Keratinocyte (primary cell): ENCODE measurements around the gene RIMS4. TPM values are rescaled to one million over a fixed set of nuclear protein-coding genes. Genes with fewer than 3 reads are reported as not detected.

ENCODE experiments used
- DNase-seq: peaks from one replicate; pipeline ENCODE4 v3.0.0-alpha.2; 2011; ENCODE audit warnings: low read depth, missing footprints, low spot score
- FAIRE-seq: peaks from 2 replicates; lab custom pipeline; 2011; peaks lifted over from hg19 to GRCh38; lab: Jason Lieb, UNC
- H2AFZ ChIP-seq: 2 replicates; pipeline ENCODE4 v1.6.0; 2012; ENCODE audit warnings: low read length, control low read depth, inconsistent platforms; ENCODE audit not compliant: control insufficient read depth
- H3K27ac ChIP-seq: 2 replicates; pipeline ENCODE4 v1.5.1; 2011; ENCODE audit warnings: low read length; ENCODE audit not compliant: control insufficient read depth, insufficient read depth
- H3K27me3 ChIP-seq: 3 replicates; pipeline ENCODE4 v1.6.0; 2011; ENCODE audit warnings: low read length; ENCODE audit not compliant: control insufficient read depth, insufficient read depth; ENCODE audit errors: extremely low read depth
- H3K36me3 ChIP-seq, 2 experiments: 2 replicates in 1 of 2; 3 replicates in 1 of 2; pipeline ENCODE4 v1.5.1; 2011; ENCODE audit warnings: low read length in 2 of 2, mild to moderate bottlenecking in 1 of 2; ENCODE audit not compliant: control insufficient read depth in 2 of 2, insufficient read depth in 2 of 2; ENCODE audit errors: extremely low read depth in 1 of 2
- H3K4me1 ChIP-seq: 3 replicates; pipeline ENCODE4 v1.5.1; 2011; ENCODE audit warnings: low read length; ENCODE audit not compliant: control insufficient read depth, insufficient read depth; ENCODE audit errors: extremely low read depth
- H3K4me2 ChIP-seq: 3 replicates; pipeline ENCODE4 v1.6.0; 2011; ENCODE audit warnings: low read depth, low read length; ENCODE audit not compliant: control insufficient read depth, insufficient read depth; ENCODE audit errors: extremely low read depth
- H3K4me3 ChIP-seq, 3 experiments: fragments of 200-600 bp in 1 of 3; sonication (generic) in 1 of 3; 2 replicates in 2 of 3; 3 replicates in 1 of 3; pipeline ENCODE4 v1.5.1; 2011 to 2016; ENCODE audit warnings: low read length in 3 of 3, mild to moderate bottlenecking in 3 of 3, control low read depth in 2 of 3, inconsistent platforms in 1 of 3, low read depth in 1 of 3, mixed read lengths in 1 of 3, mixed run types in 1 of 3, moderate library complexity in 1 of 3; ENCODE audit not compliant: control insufficient read depth in 2 of 3, insufficient read depth in 2 of 3; ENCODE audit errors: extremely low read depth in 1 of 3
- H3K79me2 ChIP-seq: 2 replicates; pipeline ENCODE4 v1.6.0; 2012; ENCODE audit warnings: low read length; ENCODE audit not compliant: control insufficient read depth, insufficient read depth
- H3K9ac ChIP-seq: 3 replicates; pipeline ENCODE4 v1.6.0; 2011; ENCODE audit warnings: low read length; ENCODE audit not compliant: control insufficient read depth, insufficient read depth; ENCODE audit errors: extremely low read depth
- H3K9me1 ChIP-seq: 3 replicates; pipeline ENCODE4 v1.6.0; 2011; ENCODE audit warnings: low read length; ENCODE audit not compliant: control insufficient read depth, insufficient read depth; ENCODE audit errors: extremely low read depth
- H3K9me3 ChIP-seq: 2 replicates; pipeline ENCODE4 v1.5.1; 2012; ENCODE audit warnings: low read depth, low read length; ENCODE audit not compliant: control insufficient read depth
- H4K20me1 ChIP-seq: 3 replicates; pipeline ENCODE4 v1.6.0; 2011; ENCODE audit warnings: low read length; ENCODE audit not compliant: control insufficient read depth, insufficient read depth; ENCODE audit errors: extremely low read depth
- CTCF ChIP-seq, 3 experiments: IDR thresholded peaks in 1 of 3; conservative IDR thresholded peaks in 1 of 3; optimal IDR thresholded peaks in 1 of 3; 2 replicates in 2 of 3; 3 replicates in 1 of 3; pipeline versions ENCODE3 to v1.5.1; 2011; ENCODE audit warnings: low read length in 3 of 3, mild to moderate bottlenecking in 3 of 3, moderate library complexity in 2 of 3, control low read depth in 1 of 3, inconsistent platforms in 1 of 3; ENCODE audit not compliant: insufficient read depth in 2 of 3; ENCODE audit errors: extremely low read depth in 1 of 3
- EZH2 ChIP-seq: IDR thresholded peaks from one replicate; pipeline ENCODE4 v1.6.1; 2012; ENCODE audit warnings: inconsistent platforms, mild to moderate bottlenecking, low read length, moderate library complexity
- dilution Hi-C: fragments of 300-500 bp; cut with MboI; formaldehyde crosslinking; loops from one replicate; pipeline ENCODE4 v1.7.0; 2020; ENCODE audit warnings: low sequenced_read_pairs; ENCODE audit not compliant: extremely low pct_ligation_motif_present
- polyA plus RNA-seq, 5 experiments: library from polyadenylated mRNA; depleted of rRNA in 3 of 5; stranded (reverse) in 3 of 5; stranded (forward) in 1 of 5; unstranded in 1 of 5; fragments of >200 nt; gene quantifications; 1 replicate in 1 of 5; 2 replicates in 3 of 5; 3 replicates in 1 of 5; pipeline versions ENCODE4 v1.2.1 to v1.2.3, GENCODE V29; 2011 to 2012; ENCODE audit warnings: missing spikeins in 2 of 5, low read depth in 1 of 5, low replicate concordance in 1 of 5

Gene RIMS4
- polyA plus RNA-seq, 1 donor (not counting 4 experiments of a cell fraction or from before 2014, with no cell fraction given), result not detected

DNA sequence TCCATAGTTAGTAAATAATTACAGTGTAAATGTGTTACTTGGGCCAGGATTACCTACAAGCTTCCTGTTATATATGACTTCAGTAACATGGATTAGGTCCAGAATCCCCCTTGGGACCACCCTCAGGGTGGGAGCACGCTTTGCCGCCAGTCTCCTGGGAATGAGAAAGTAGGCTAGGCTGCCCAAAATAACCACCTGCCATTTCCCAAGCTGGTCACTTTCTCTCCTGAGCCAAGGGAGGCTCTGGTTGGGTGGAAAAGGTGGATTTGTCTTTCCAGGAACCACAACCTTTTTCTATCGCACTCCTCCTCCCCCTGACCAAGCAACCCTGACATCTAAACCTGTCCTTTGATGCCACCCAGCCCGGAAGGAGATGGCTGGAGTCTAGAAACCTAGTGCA lies 9.6 kb upstream of the RIMS4 start:
- dilution Hi-C loops, result no loop called here
- Histone ChIP-seq H3K9me3 (no peaks in the 10 kb centered on the region), H3K79me2 (no peaks in the 10 kb centered on the region), H3K4me3 (no peak overlapping the region), H3K27ac (no peak overlapping the region), H3K4me1 (no peaks in the 10 kb centered on the region), H3K27me3 (peaks cover 6% of the 10 kb centered on the region), H3K4me2 (no peak overlapping the region), H4K20me1 (no peaks in the 10 kb centered on the region), H2AFZ (no peak overlapping the region), H3K9me1 (no peaks in the 10 kb centered on the region), H3K36me3 (no peaks in the 10 kb centered on the region), H3K9ac (no peak overlapping the region)
- FAIRE-seq (no peak), DNase-seq (no peak)
- no peak for TF ChIP-seq CTCF (optimal IDR thresholded peaks at IDR 0.05 in 1 of 3, IDR thresholded peaks at IDR 0.05 in 1 of 3, conservative IDR thresholded peaks at IDR 0.05 in 1 of 3; ENCODE audit: extremely low read depth in 1 of 3, insufficient read depth in 2 of 3, low read length in 3 of 3)
- TF ChIP-seq EZH2, result no peak

DNA sequence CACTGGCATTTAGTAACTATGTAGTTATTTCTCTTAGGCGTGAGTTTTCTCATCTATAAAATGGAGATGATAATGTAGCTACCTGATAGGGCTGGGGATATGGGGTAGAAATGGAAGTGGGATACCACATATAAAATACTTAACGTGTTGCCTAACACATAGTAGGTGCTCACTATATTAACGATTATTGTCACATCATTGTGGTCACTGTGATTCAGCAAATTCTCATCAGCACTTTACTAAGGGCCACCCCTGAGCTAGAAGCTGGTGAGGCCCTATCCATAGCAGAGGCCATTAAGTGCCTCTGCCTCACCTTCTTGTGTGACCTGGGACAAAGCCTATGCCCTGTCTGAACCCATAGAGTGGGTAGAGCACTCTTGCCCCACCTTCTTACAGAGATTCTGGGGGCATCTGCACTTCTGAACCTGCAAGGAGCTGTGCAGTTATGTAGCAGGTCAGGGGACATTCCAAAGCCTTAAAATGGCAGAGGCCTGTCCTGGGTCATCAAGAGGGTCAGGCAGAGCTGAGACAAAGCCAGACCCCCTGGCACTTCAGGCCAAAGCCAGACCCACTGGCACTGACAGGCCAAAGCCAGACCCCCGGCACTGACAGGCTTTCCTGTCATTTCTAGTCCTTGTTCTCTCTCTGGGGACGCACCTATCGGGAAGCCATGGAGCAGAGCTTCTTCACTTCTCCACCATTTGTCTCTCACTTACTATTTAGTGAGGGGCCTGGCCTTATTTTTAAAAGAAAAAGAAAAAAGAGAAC lies 7.0 kb upstream of the RIMS4 start:
- Histone ChIP-seq H3K27me3 (peaks cover 10% of the 10 kb centered on the region), H3K36me3 (no peaks in the 10 kb centered on the region), H2AFZ (no peak overlapping the region), H3K9ac (no peak overlapping the region), H4K20me1 (no peaks in the 10 kb centered on the region), H3K79me2 (no peaks in the 10 kb centered on the region), H3K4me3 (no peak overlapping the region), H3K27ac (no peak overlapping the region), H3K9me3 (no peaks in the 10 kb centered on the region), H3K4me1 (no peaks in the 10 kb centered on the region), H3K9me1 (no peaks in the 10 kb centered on the region), H3K4me2 (no peak overlapping the region)
- dilution Hi-C loops, result no loop called here
- no peak for TF ChIP-seq EZH2
- no peak for TF ChIP-seq CTCF (optimal IDR thresholded peaks at IDR 0.05 in 1 of 3, IDR thresholded peaks at IDR 0.05 in 1 of 3, conservative IDR thresholded peaks at IDR 0.05 in 1 of 3; ENCODE audit: extremely low read depth in 1 of 3, insufficient read depth in 2 of 3, low read length in 3 of 3)
- DNase-seq (no peak), FAIRE-seq (no peak)
